Measurements from ENCODE around the gene AP2A1.
"Not testable (repeated sequence)": the region's sequence is repeated elsewhere in the genome, so short reads cannot be mapped to it uniquely, and the experiment has no call there.

AP2A1 gene

GRCh38 chr19:49766930-49767299 lies at the start of gene AP2A1:
Gene AP2A1, plus strand, starts transcription at chr19:49767001. Its CDS starts 133 bp downstream, at chr19:49767134.
- Histone ChIP-seq H3K27ac (peak within 1 kb of the TSS; percentile 79), H3K4me1 (peaks cover 23% of the 10 kb centered on the region), H3K27me3 (no peaks in the 10 kb centered on the region), H3K9ac (peak within 1 kb of the TSS; percentile 89), H3K4me2 (peak within 1 kb of the TSS; percentile 97), H3K4me3 (peak within 1 kb of the TSS; percentile 85), H3K9me3 (no peaks in the 10 kb centered on the region), H3K36me3 (peaks cover 23% of the 10 kb centered on the region), H4K20me1 (peaks cover 27% of the 10 kb centered on the region)
- no peak for TF ChIP-seq Cebpa-rat (IDR thresholded peaks at IDR 0.05)

GRCh38 chr19:49718511-49718910 lies 48.3 kb upstream of the AP2A1 start:
- Histone ChIP-seq H3K9me3 (peaks cover 20% of the 10 kb centered on the region), H3K4me2 (no peak overlapping the region), H3K4me3 (no peak overlapping the region), H3K36me3 (no peaks in the 10 kb centered on the region), H3K9ac (no peak overlapping the region), H3K4me1 (peaks cover 12% of the 10 kb centered on the region), H3K27ac (no peak overlapping the region), H4K20me1 (no peaks in the 10 kb centered on the region), H3K27me3 (no peaks in the 10 kb centered on the region)
- no peak for TF ChIP-seq Cebpa-rat (IDR thresholded peaks at IDR 0.05)

DNA sequence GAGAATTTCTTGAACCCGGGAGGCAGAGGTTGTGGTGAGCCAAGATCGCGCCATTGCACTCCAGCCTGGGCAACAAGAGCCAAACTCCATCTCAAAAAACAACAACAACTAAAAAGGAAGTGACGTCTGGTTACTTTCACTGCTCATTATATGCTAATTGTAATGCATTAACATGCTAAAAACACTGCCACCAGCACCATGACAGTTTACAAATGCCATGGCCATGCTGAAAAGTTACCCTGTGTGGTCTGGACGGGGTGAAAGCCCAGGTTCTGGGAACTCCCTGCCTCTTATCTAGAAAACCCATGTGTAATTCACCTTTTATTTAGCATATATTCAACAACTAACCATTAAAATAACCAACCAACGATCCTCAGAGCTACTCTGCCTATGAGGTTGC lies 47.8 kb upstream of the AP2A1 start:
- TF ChIP-seq Cebpa-rat (IDR thresholded peaks at IDR 0.05): no peak
- Histone ChIP-seq H3K9ac (no peak overlapping the region), H3K4me1 (peaks cover 12% of the 10 kb centered on the region), H3K27ac (no peak overlapping the region), H3K4me3 (no peak overlapping the region), H3K27me3 (no peaks in the 10 kb centered on the region), H4K20me1 (no peaks in the 10 kb centered on the region), H3K9me3 (peaks cover 20% of the 10 kb centered on the region), H3K4me2 (no peak overlapping the region), H3K36me3 (no peaks in the 10 kb centered on the region)

DNA sequence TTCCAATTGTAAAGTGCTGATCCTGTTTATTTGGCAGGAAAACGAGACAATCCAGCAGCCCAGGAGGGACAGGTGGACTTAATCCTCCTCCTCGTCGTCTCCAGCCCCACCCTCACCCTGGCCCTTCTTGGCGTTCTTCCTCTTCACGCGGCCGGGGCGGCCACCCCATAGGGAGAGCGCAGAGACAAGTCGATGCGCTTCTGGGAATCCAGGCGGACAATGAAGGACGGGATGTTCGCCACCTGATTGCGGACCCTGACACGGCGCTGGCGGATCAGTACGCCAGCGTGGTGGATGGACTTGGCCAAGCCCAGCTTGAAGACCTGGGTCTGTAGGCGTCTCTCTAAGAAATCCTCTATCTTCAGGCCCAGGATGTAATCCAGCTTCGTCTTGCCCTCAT lies 47.4 kb upstream of the AP2A1 start:
- H3K4me3 ChIP-seq, H3K9ac ChIP-seq, H4K20me1 ChIP-seq, H3K4me2 ChIP-seq, H3K27me3 ChIP-seq, H3K27ac ChIP-seq, H3K36me3 ChIP-seq: not testable (repeated sequence)
- Histone ChIP-seq H3K9me3 (peaks cover 20% of the 10 kb centered on the region), H3K4me1 (peaks cover 12% of the 10 kb centered on the region)

DNA sequence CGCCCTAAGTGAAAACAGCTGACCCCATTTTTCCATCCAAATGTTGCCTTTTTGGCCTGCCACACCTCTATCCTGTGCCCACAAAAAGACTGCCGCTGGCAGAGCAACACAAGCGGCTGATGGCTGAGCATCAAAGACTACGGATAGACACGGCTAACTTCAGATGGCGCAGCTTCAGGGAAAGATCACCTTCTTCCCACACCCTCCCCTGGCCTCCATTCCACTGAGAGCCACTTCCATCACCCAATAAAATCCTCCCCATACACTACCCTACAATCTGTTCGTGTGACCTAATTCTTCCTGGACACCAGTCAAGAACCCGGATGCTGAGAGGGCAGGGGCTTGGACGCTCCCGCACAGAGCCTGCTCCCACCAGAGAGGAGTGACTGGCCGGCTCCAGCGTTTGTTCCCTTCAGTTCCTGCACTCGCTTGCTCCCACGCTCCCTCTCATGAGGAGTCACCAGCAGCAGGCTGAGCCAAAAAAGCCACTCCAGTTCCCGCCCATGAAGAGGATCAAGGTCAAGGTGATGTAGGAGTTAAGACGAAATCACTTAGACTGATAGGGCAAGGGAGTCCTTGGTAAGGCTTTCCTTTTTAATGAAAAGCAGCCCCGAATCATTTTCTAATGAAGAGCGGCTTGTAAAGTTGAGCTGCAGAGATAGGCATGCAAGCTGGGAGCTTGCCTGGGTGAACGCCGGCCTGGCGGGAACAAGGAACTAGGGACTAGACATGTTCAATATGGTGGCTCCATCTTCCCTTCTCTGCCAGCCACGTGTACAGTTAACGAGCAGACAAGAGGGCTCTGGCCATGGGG lies 39.4 kb upstream of the AP2A1 start:
- Histone ChIP-seq H3K9me3 (peaks cover 8% of the 10 kb centered on the region), H3K4me1 (no peaks in the 10 kb centered on the region), H3K9ac (no peak overlapping the region), H3K4me3 (no peak overlapping the region), H3K36me3 (no peaks in the 10 kb centered on the region), H3K4me2 (no peak overlapping the region), H4K20me1 (no peaks in the 10 kb centered on the region), H3K27ac (no peak overlapping the region), H3K27me3 (no peaks in the 10 kb centered on the region)
- TF ChIP-seq Cebpa-rat (IDR thresholded peaks at IDR 0.05): no peak

DNA sequence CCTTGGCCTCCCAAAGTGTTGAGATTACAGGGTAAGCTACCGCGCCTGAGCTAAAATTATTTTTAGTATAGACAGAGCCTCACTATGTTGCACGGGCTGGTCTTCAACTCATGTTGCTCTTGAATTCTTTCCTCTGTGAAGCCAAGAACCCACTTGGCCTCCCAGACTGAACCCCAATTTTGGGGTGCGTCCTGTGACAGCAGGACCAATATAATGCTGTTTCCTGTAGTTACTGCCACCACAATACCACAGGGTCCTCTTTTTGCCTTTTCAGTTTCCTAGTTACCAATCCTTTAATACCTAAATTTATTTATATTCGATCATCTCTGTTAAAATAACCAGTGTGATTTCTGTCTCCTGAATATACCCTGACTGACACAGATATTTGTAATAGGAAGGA lies 36.6 kb upstream of the AP2A1 start:
- H3K9me3 ChIP-seq: no peaks in the 10 kb centered on the region
- H3K27ac ChIP-seq: no peak overlapping the region
- no peak overlapping the region for H3K4me3 ChIP-seq
- H3K9ac ChIP-seq: no peak overlapping the region
- no peaks in the 10 kb centered on the region for H3K4me1 ChIP-seq
- no peaks in the 10 kb centered on the region for H3K27me3 ChIP-seq
- H3K36me3 ChIP-seq: no peaks in the 10 kb centered on the region
- H4K20me1 ChIP-seq: no peaks in the 10 kb centered on the region
- no peak overlapping the region for H3K4me2 ChIP-seq
- no peak for TF ChIP-seq Cebpa-rat (IDR thresholded peaks at IDR 0.05)

GRCh38 chr19:49738268-49738667 lies 28.5 kb upstream of the AP2A1 start:
- Histone ChIP-seq H3K4me1 (no peaks in the 10 kb centered on the region), H4K20me1 (no peaks in the 10 kb centered on the region), H3K36me3 (no peaks in the 10 kb centered on the region), H3K4me2 (no peak overlapping the region), H3K27me3 (no peaks in the 10 kb centered on the region), H3K9me3 (no peaks in the 10 kb centered on the region), H3K27ac (no peak overlapping the region), H3K4me3 (no peak overlapping the region), H3K9ac (no peak overlapping the region)
- TF ChIP-seq Cebpa-rat (IDR thresholded peaks at IDR 0.05): no peak

DNA sequence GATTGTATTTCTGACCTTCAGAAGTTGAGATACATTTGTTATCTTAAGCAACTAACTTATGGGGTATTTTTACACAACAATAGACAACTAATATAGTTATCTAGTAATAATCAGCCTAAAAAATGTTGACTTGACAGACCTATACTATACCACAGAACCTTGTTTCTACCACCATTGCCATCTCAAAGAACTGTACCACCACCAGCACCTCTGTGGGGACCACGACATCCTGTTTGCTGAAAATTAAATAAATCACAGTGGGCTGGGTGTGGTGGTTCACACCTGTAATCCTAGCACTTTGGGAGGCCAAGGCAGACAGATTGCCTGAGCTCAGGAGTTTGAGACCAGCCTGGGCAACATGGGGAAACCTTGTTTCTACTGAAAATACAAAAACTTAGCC lies 27.7 kb upstream of the AP2A1 start:
- H3K9ac ChIP-seq: no peak overlapping the region
- no peaks in the 10 kb centered on the region for H3K9me3 ChIP-seq

GRCh38 chr19:49739933-49740332 lies 26.9 kb upstream of the AP2A1 start:
- no peak overlapping the region for H3K9ac ChIP-seq
- H3K27ac ChIP-seq: no peak overlapping the region
- H3K27me3 ChIP-seq: no peaks in the 10 kb centered on the region
- no peaks in the 10 kb centered on the region for H3K36me3 ChIP-seq
- no peak overlapping the region for H3K4me3 ChIP-seq
- H3K9me3 ChIP-seq: peaks cover 4% of the 10 kb centered on the region; the same call in 1 of the 2 replicates
- H3K4me2 ChIP-seq: no peak overlapping the region
- H3K4me1 ChIP-seq: no peaks in the 10 kb centered on the region
- H4K20me1 ChIP-seq: no peaks in the 10 kb centered on the region
- no peak for TF ChIP-seq Cebpa-rat (IDR thresholded peaks at IDR 0.05)

More for the DNA sequence above, 27.7 kb upstream of the AP2A1 start:
- Histone ChIP-seq H3K4me2 (no peak overlapping the region), H3K27me3 (no peaks in the 10 kb centered on the region), H3K4me3 (no peak overlapping the region), H3K4me1 (no peaks in the 10 kb centered on the region), H3K27ac (no peak overlapping the region), H4K20me1 (no peaks in the 10 kb centered on the region), H3K36me3 (no peaks in the 10 kb centered on the region)
- TF ChIP-seq Cebpa-rat (IDR thresholded peaks at IDR 0.05): no peak

DNA sequence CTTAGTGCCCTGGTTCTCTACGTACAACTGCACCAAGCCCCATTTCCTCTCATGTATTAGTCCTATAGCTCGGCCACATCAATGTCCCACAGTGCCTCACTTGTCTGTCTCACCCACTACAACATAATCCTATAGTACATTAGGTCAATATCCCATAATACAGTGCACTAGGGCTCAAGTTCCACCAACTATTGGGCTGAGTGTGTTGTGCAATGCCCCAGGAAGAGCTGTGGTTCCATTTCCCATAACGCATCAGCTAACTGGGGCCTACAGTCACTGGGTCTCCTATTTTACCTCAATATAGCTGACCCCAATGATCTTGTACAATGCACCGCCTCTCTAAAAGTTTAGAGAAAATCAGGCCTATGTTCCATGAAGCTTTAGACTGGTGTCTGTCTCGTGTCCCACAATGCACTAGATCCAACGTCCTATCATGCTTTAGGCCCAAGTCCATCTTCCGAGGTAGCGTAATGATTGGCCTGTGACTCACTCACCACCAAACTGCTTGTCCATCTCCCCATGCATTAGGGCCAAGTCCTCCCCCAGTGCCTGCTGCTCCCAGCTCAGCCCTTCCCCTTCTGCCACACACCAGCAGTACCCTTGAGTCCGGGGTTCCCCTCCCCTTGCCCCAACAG lies 25.5 kb upstream of the AP2A1 start:
- Histone ChIP-seq H3K4me2 (no peak overlapping the region), H3K27me3 (no peaks in the 10 kb centered on the region), H3K4me3 (no peak overlapping the region), H3K27ac (no peak overlapping the region), H4K20me1 (no peaks in the 10 kb centered on the region), H3K4me1 (no peaks in the 10 kb centered on the region), H3K9ac (no peak overlapping the region), H3K9me3 (peaks cover 18% of the 10 kb centered on the region), H3K36me3 (no peaks in the 10 kb centered on the region)
- TF ChIP-seq Cebpa-rat (IDR thresholded peaks at IDR 0.05): no peak

Measured in BLaER1 (cell line).